NOMO-1 treated with DMSO at 0.1 percent for 48 hours (cell line): Measurements from ENCODE around the gene FBRSL1.
"Not testable (repeated sequence)": the region's sequence is repeated elsewhere in the genome, so short reads cannot be mapped to it uniquely, and the experiment has no call there.

Experiments
- DNase-seq: peaks from one replicate; lab custom pipeline; 2025; ENCODE audit not compliant: unreplicated experiment; lab: John Stamatoyannopoulos, UW

The FBRSL1 gene

GRCh38 chr12:132523576-132524331 lies 33.8 kb downstream of the FBRSL1 start:
- peak; percentile 52 for DNase-seq

GRCh38 chr12:132524405-132524804 lies 34.5 kb downstream of the FBRSL1 start:
- no peak for DNase-seq

GRCh38 chr12:132525011-132525832 lies 35.3 kb downstream of the FBRSL1 start:
- DNase-seq, result no peak

GRCh38 chr12:132525833-132526455 lies 36.0 kb downstream of the FBRSL1 start:
- no peak for DNase-seq

GRCh38 chr12:132527186-132527882 lies 37.4 kb downstream of the FBRSL1 start:
- no peak for DNase-seq

GRCh38 chr12:132527883-132528264 lies 37.9 kb downstream of the FBRSL1 start:
- DNase-seq, result no peak

GRCh38 chr12:132528564-132529106 lies 38.7 kb downstream of the FBRSL1 start:
- no peak for DNase-seq

GRCh38 chr12:132529156-132529839 lies 39.3 kb downstream of the FBRSL1 start:
- no peak for DNase-seq

GRCh38 chr12:132529906-132530305 lies 40.0 kb downstream of the FBRSL1 start:
- no peak for DNase-seq

GRCh38 chr12:132530447-132530846 lies 40.5 kb downstream of the FBRSL1 start:
- no peak for DNase-seq

GRCh38 chr12:132530851-132531250 lies 40.9 kb downstream of the FBRSL1 start:
- DNase-seq, result no peak

GRCh38 chr12:132532711-132533583 lies 43.0 kb downstream of the FBRSL1 start:
- not testable (repeated sequence) for DNase-seq

GRCh38 chr12:132533584-132533958 lies 43.6 kb downstream of the FBRSL1 start:
- DNase-seq, result no peak

GRCh38 chr12:132534076-132534475 lies 44.1 kb downstream of the FBRSL1 start:
- DNase-seq, result no peak

GRCh38 chr12:132535019-132535418 lies 45.1 kb downstream of the FBRSL1 start:
- DNase-seq, result no peak

GRCh38 chr12:132536102-132536876 lies 46.3 kb downstream of the FBRSL1 start:
- no peak for DNase-seq

GRCh38 chr12:132537049-132537448 lies 47.1 kb downstream of the FBRSL1 start:
- no peak for DNase-seq

GRCh38 chr12:132537836-132538662 lies 48.1 kb downstream of the FBRSL1 start:
- no peak for DNase-seq
